Measurements from ENCODE around the gene UNC5A.

Gene UNC5A

DNA sequence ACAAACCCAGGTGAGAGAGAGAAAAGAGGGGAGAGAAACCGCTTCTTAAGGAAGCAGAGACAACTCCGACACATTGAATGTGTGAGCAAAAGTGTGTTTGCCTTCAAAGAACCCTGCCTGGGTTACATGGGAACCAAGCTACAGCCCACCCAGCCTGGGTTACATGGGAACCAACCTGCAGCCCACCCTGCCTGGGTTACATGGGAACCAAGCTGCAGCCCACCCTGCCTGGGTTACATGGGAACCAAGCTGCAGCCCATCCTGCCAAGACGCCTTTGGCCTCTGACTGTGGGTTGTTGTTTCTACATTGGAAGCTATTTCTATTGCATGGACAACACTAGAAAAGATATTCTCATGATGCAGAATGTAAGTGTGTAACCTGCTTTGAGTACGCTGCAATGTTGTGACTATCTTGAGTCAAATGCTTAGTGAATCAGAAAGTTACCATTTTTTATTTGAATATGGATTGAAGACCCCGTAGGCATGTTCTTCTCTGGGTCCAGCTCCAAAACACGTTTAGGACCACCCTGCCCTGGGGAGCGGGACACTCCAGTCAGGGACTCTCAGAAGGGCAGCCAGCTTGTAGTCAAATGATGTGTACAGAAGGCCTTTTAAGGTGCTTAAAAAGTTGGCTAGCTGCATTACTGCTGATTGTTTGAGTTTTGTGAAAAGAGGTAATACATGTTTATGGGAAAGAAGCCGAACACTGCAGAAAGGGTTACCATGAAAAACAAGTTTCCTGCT is 39.1 kb upstream of the UNC5A start:
- FAIRE-seq: no peak
- TF ChIP-seq, protein P1, sequence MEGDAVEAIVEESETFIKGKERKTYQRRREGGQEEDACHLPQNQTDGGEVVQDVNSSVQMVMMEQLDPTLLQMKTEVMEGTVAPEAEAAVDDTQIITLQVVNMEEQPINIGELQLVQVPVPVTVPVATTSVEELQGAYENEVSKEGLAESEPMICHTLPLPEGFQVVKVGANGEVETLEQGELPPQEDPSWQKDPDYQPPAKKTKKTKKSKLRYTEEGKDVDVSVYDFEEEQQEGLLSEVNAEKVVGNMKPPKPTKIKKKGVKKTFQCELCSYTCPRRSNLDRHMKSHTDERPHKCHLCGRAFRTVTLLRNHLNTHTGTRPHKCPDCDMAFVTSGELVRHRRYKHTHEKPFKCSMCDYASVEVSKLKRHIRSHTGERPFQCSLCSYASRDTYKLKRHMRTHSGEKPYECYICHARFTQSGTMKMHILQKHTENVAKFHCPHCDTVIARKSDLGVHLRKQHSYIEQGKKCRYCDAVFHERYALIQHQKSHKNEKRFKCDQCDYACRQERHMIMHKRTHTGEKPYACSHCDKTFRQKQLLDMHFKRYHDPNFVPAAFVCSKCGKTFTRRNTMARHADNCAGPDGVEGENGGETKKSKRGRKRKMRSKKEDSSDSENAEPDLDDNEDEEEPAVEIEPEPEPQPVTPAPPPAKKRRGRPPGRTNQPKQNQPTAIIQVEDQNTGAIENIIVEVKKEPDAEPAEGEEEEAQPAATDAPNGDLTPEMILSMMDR (IDR thresholded peaks at IDR 0.05; ENCODE audit: insufficient read depth, missing control alignments): no peak
- DNase-seq (ENCODE audit: insufficient read length, low spot score): no peak

DNA sequence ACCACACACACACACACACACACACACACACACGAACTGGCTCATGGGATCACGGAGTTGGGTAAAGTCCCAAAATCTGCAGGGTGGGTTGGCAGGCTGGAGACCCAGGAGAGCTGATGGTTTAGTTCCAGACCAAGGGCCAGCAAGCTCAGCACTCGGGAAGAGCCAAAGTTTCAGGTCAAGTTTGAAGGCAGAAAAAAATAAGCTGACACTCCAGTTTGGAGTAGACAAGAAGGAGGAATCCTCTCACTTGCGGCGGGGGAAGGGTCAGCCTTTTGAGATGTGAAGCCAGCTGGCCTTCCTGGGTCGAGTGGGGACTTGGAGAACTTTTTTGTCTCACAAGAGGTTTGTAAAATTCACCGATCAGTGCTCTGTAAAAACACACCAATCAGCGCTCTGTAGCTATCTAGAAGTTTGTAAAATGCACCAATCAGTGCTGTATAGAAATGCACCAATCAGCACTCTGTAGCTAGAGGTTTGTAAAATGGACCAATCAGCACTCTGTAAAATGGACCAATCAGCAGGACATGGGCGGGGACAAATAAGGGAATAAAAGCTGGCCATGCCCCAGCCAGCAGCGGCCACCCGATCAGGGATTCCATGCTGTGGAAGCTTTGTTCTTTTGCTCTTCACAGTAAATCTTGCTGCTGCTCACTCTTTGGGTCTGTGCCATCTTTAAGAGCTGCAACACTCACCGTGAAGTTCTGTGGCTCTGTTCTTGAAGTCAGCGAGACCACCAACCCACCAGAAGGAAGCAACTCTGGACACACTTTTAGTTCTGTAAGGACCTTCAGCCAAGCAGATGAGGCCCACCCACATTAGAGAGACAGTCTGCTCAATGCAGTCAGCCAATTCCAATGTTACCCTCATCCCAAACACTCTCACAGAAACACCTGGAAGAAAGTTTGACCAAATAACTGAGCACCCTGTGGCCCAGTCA is 37.8 kb upstream of the UNC5A start:
- DNase-seq (ENCODE audit: insufficient read length, low spot score): no peak
- TF ChIP-seq, protein P1 (IDR thresholded peaks at IDR 0.05; ENCODE audit: insufficient read depth, missing control alignments): no peak
- FAIRE-seq: no peak

DNA sequence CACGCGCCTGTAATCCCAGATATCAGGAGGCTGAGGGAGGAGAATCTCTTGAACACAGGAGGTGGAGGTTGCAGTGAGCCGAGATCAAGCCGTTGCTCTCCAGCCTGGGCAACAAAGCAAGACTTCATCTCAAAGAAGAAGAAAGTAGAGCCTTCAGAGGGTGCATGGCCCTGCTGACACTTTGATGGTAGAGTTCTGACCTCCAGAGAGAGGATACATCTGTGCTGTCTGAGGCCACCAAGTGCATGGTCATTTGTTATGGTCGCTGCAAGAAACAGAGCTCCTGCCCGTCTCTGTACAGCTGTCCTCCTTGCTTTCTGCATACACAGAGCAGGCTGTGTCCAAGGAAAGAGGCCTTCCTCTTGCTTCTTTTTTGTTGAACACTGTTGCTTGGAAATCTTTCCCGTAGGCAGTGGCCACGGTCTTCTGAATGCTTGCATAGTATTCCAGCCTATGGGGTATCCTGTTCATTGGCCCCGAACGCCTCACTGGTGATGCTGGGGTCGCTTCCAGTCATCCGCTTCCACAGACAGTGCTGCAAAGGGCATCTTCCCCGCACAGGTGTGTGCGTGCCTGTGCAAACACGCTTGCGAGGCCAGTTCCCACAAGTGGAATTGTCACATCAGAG is 36.8 kb upstream of the UNC5A start:
- TF ChIP-seq, protein P1 (IDR thresholded peaks at IDR 0.05; ENCODE audit: insufficient read depth, missing control alignments): no peak
- FAIRE-seq (no peak), DNase-seq (ENCODE audit: insufficient read length, low spot score) (no peak)

DNA sequence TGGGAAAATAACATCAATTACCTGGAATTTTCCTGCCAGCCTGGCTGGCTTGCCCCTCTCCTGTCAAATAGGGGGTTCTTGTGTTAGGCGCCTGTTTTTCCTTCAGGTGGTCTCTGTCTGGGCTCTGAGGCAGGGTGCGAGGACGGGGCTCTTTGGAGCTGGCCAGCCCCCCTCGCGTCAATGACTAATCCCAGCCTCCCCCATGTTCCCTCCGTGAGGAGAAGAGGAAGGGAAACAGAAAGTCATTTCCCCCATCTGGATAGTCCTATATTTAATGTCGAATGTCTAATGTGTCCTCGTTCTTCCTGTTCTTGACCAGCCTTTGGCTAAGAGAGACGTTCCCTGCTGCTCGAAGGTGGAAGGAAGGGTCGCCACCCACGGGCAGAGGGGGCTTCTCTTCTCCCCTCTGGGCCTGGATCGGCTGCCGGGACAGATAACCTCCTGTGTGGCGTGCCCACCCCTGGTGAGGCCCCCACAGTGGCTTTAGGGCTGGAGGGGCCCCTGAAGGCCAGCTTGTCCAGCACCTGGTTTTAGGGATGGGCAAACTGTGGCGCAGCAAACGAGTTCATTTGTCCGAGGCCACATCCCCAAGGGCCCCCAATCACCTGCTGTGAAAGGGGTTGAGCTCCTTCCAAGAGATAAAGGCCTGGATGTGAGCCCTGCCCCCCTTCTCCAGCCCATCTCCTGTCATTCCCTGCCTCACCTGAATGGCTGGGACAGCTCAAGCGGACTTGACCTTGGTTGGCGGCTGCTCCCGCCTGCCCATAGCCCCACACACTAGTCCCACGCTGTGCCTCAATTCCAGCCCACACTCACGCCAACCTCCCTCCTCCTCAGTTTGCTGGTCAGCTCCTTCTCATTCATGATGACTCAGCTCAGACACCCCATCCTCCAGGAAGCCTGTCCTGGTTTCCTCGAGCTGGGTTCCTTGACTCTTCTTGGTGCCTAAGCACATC is 35.9 kb upstream of the UNC5A start:
- FAIRE-seq (no peak), DNase-seq (ENCODE audit: insufficient read length, low spot score) (no peak)
- TF ChIP-seq, protein P1 (IDR thresholded peaks at IDR 0.05; ENCODE audit: insufficient read depth, missing control alignments): no peak

DNA sequence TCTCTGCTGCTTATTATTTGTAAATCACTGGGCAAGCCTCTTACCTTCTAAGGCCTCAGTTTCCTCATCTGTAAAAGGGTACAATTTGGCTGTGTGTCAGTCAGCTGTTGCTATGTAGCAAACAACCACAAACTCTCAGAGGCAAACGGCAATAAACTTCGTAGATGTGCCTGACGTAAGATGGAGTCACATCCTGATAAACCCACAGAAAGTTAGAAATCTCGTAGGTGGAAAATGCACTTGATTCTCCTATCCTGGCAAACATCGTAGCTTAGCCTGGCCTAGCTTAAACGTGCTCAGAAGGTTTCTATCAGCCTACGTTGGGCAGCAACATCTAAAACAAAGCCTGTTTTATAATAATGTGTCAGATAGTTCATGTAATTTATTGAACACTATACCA is 35.0 kb upstream of the UNC5A start:
- TF ChIP-seq, protein P1 (IDR thresholded peaks at IDR 0.05; ENCODE audit: insufficient read depth, missing control alignments): no peak
- FAIRE-seq (no peak), DNase-seq (ENCODE audit: insufficient read length, low spot score) (no peak)

DNA sequence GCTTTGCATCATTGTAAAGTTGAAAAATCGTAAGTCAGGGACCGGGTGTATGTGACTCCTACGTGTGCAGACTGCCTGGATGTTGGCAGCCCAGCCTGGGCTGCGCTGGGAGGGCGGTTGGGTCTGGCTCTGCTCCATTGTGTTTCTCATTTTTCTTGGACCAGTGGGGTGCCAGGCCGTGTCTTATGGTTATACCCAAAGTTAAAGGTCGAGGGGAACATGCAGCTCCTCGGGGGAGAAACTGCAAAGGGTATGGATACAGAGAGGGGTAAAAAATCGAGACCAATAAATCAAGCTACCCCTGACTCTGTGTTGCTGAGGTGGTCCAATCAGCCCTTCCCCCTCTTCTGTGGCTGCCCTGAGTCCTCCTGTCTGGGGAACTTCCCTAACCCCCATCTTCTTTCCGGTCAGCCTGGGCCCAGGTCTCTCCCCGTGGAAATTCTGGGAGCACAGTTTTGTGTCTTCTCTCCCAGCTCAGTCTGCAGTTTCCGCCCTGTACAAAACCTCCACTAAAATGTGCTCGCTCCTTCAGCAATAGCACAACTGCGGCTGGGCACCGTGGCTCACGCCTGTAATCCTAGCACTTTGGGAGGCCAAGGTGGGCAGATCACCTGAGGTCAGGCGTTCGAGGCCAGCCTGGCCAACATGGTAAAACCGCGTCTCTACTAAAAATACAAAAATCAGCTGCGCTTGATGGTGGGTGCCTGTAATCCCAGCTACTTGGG is 34.1 kb upstream of the UNC5A start:
- TF ChIP-seq, protein P1 (IDR thresholded peaks at IDR 0.05; ENCODE audit: insufficient read depth, missing control alignments): no peak
- FAIRE-seq: no peak
- DNase-seq (ENCODE audit: insufficient read length, low spot score): no peak

All from D721Med (cell line).